Activated CD4-positive, alpha-beta T cell treated with anti-CD3 and anti-CD28 coated beads for 24 hours (primary cell): ENCODE measurements around the gene RNU1-3.
"Not testable (repeated sequence)": the region's sequence is repeated elsewhere in the genome, so short reads cannot be mapped to it uniquely, and the experiment has no call there.

ENCODE experiments used
- DNase-seq, 2 donors: peaks; one replicate each; pipeline ENCODE4 v3.0.0-alpha.2; 2020; ENCODE audit warnings: low read depth in 2 of 2

The RNU1-3 gene

DNA sequence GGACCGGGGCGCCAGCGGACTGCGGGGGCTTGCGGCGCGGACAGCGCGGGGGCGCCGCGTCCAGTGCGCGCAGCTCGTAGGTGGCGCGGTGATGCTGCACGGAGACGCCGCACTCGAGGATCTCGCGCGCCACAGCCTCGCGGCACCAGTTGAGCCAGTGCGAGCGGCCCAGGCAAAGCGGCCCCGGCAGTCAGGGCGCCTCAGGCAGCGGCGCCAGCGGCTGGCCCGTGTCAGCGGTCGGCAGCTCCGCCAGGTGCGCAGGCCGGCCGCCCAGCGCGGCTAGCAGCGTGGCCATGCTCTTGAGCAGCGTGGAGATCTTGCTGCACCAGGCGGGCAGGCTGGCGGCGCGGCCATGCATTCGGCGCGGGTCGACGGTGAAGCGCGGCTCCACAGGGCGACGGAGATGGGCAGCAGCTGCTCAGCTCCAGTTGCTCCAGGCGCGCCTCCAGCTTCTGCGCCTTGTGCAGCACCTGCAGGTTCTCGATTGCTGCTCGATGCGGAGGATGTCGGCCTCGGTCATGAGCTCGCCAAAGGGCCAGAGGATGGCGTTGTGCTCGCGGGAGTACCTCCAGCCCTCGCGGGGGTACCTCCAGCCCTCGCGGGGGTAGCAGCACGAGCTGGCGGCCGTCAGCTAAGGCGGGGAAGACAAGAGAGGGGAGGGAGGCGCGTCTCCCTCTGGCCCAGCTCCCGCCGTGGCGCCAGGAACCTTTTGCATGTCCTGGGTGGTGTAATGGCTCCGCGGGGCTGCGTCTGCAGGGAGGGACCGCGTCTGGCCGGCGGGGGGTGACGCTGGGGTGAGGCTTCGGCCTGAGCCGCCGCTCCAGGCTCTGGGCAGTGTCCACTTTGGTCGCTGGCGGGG is 26.9 kb upstream of the RNU1-3 start:
- DNase-seq = not testable (repeated sequence)

- DNase-seq = not testable (repeated sequence)
Measured at GRCh38 chr1:16692717-16693448, 26.1 kb upstream of the RNU1-3 start.

- DNase-seq = not testable (repeated sequence)
Measured at GRCh38 chr1:16692283-16692682, 25.5 kb upstream of the RNU1-3 start.

DNA sequence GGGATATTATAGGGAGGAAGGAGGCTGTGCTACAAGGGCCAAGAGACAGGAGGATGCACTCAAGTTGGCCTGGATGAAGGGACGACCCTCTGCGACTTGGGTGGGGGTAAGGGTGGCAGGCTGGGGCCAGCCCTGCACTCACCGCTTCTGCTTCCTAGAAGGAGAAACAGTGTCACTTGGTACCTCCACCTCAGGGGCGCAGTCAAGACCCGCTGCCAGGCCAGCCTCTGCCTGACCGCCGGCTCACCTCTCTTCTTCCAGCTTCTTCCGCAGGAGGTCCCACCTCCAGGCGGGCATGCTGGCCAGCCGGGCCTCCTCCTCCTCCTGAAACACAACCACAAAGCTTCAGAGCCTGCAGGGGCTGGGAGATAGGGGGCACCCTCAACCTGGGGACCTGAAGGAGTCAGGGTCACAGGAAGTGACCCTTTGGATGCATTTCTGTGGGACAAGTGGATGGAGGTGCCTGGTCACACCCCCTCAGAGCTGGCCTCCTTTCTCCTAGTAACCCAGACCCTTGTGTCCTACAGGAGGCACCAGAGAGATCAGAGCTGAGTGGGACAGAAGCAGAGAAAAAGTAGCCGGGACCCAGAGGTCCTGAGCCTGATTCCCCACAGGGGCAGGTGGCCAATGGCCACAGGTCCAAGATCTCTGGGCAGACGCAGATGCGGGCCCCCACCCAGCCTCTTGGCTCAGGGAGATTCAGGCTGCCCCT is 24.4 kb upstream of the RNU1-3 start:
- DNase-seq = not testable (repeated sequence)

DNA sequence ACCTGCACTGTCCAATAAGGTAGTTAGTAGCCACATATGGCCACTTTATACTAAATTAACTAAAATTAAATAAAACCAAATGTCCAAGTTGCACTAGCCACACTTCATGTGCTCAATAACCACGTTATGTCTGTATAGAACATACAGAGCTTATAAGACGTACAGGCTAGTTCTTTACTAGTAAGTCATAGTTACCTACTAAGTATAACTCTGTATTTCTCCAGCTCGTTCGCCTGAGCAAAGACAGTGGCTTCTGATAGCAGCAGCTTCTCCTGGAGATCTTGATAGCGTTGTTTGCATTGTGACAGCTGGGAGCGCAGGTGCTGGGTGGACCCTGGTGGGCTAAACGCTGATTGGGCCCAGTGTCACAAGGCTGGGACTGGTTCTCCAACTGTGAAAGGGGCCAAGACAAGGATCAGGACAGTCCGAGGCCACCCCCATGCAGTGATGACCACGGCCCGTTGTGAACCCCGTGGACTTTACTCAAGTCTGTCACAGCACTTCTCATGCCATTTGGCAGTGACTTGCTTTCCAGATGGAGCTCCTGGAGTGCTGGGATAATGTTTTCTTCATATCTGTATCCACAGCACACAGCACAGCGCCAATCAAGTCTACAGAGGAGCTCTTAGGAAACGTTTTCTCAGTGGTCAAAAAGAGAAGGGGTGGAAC is 20.5 kb upstream of the RNU1-3 start:
- DNase-seq = not testable (repeated sequence)

- not testable (repeated sequence) for DNase-seq
Measured at GRCh38 chr1:16685445-16686371, 19.0 kb upstream of the RNU1-3 start.

- DNase-seq = not testable (repeated sequence)
Measured at GRCh38 chr1:16684738-16685337, 18.1 kb upstream of the RNU1-3 start.

- not testable (repeated sequence) for DNase-seq
Measured at GRCh38 chr1:16684152-16684551, 17.4 kb upstream of the RNU1-3 start.

DNA sequence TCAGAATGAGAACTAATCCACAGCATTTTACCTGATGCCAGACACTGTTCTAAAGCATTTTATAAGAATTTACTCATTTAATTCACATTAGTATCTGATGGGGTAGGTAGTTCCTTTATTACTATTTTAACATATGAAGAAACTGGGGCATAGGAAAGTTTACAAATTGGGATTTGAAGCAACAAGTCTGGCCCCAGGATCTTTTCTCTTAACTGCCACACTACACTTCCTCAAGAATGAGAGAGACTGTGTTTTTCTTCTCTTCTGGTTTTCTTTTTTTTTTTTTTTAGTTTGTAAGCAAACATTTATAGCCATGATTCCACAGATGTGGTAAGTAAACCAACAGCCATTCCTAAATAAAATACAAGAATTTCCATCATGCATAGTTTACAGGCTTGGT is 16.1 kb upstream of the RNU1-3 start:
- DNase-seq = not testable (repeated sequence)

GRCh38 chr1:16680366-16680765 is 13.6 kb upstream of the RNU1-3 start:
- not testable (repeated sequence) for DNase-seq

- peak in 1 of 2 donors; percentile 56 for DNase-seq
Measured at GRCh38 chr1:16677552-16678431, 11.0 kb upstream of the RNU1-3 start.

DNA sequence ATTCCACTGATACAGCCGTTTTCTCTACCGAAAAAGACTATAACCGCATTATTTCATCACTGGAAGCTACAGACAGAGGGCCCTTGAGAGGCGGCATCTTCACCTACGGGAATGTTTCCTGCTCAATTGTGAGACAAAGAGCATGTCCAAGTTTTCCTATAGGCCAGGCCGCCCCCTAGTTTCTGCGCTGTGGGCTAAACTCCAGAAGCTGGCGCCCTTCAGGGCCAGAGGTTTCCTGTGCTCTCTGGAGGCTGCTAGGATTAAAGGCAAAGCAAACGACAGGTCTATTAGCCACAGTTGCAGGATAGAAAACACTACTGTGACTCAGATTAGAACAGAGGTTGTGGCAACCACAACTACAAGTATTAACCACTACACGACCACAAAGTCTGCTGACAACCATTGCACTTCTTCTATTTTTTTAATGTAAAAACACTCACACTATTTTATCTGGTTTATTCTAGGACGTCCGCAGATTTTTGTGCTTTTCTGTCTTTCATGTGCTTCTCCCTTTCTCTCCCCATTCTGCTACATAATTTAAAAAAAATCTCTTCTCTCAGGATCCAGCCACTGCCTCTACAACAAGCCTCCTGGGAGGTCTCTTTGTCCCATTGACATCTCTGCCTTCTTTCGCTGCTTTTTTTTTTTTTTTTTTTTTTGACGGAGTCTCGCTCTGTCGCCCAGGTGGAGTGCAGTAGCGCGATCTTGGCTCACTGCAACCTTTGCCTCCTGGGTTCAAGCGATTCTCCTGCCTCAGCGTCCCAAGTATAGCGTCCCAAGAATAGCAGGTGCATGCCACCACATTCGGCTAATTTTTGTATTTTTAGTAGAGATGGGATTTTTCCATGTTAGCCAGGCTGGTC is 10.1 kb upstream of the RNU1-3 start:
- not testable (repeated sequence) for DNase-seq

DNA sequence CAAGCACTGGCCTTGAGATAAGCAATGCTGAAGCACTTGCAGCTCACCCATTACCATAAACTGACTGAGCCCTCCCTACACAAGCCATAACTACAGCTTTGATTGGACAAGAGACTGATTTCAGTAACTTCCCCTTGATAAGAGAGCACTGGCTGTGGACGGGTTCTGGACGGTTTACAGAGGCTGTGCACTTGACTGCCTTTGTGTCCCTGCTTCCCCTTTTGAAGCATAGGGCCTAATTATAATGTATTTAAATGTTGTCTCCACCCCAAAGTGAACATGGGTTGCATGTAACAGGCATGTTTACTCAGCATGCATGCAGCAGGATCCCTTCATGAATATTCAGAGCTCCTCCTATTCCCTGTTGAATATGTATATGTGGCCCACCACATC is 8.4 kb upstream of the RNU1-3 start:
- DNase-seq = not testable (repeated sequence)

- not testable (repeated sequence) for DNase-seq
Measured at GRCh38 chr1:16673976-16674375, 7.2 kb upstream of the RNU1-3 start.

DNA sequence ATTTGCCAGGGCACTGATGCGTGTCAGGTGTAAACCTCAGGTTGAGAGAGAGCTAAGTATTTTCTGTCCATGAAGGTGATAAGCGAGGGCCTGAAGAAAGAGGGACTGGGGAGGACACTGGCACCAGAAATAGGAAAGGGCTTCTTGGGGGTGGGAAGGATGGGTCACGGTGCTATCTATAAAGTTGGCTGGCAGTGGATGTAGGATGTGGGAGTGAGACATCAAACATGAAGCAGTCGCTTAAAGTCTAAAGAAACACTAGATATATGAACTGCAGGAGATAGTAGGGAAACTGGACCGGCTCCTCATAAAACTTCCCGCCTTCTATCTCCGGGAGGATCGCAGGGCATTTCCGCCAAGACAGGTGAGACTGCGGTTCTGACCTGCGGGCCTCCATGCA is 912 bp downstream of the RNU1-3 start:
- not testable (repeated sequence) for DNase-seq

DNA sequence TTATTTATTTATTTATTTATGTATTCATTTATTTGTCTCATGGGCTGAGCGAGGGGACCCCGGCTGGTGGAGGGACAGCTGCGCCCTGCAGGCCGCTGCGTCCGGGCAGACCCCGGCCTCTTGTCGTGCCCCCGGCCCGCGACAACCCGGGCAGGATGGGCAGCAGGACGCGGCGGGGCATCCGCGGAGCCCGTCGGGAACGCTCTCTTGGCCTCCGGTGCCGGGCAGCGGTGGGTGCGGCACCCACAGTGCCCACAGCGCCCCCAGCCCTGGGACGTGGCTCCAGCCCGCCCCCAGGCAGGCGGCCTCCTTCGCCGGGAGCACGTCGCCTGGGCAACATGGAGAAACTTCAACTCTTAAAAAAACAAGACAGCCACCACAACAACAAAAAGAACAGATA is 8.5 kb downstream of the RNU1-3 start:
- DNase-seq = not testable (repeated sequence)

DNA sequence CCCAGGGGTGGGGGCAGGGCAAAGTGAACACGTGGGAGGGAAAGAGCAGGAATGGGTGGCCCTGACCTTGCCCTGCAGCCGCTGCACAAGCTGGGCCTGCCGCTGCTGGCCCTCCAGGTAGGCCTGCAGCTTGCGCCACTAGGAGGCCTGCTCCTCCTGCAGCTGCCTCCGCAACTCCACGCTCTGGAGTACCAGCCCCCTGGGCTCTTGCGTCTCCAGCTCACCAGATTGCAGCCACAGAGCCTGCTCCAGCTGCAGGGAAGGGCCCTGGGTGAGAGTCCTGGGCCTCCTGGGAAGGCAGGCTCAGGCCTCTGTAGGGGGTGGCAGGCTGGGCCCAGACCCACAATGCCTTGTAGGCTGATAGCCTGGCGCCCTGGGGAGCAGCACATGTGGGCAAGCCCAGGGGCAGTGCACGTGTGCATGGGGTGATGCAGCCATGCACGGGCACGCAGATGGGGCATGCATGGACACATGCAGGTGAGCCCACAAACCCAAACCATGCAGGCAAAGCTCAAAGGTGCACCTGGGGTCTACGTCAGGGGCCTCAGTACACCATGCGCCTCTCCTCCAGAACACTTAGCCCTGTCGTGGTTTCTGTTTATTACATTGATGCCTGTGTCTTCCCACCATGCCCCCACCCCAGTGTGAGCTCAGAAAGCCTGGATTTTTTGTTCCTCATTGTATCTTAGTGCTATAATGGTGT is 9.6 kb downstream of the RNU1-3 start:
- DNase-seq = not testable (repeated sequence)
